Neural cell (in vitro differentiated cells): ENCODE measurements around the gene KLHL15. TPM values are rescaled to one million over a fixed set of nuclear protein-coding genes. Genes with fewer than 3 reads are reported as not detected.

Experiments used
- H2AFZ ChIP-seq: fragments of 200-600, 300-800 bp; sonication (generic), shearing (Covaris generic); 2 replicates; pipeline ENCODE4 v1.6.0; 2014; ENCODE audit warnings: low read depth, mild to moderate bottlenecking, antibody characterized with exemption, low read length, moderate library complexity
- H3F3A ChIP-seq: fragments of 200-600 bp; shearing (Covaris generic); 2 replicates; pipeline ENCODE4 v1.6.1; 2016; ENCODE audit warnings: mild to moderate bottlenecking, moderate library complexity, mixed read lengths, antibody characterized with exemption, low read length; ENCODE audit not compliant: insufficient read depth, poor library complexity, severe bottlenecking
- H3K27ac ChIP-seq: fragments of 200-600, 300-800 bp; sonication (generic), shearing (Covaris generic); 2 replicates; pipeline ENCODE4 v1.5.1; 2014; ENCODE audit warnings: mild to moderate bottlenecking, low read length, moderate library complexity
- H3K27me3 ChIP-seq: fragments of 300-800, 200-600 bp; sonication (generic), shearing (Covaris generic); 2 replicates; pipeline ENCODE4 v1.6.0; 2014; ENCODE audit warnings: mild to moderate bottlenecking, low read depth, low read length, moderate library complexity; ENCODE audit not compliant: insufficient read depth
- H3K36me3 ChIP-seq: fragments of 300-800, 200-600 bp; sonication (generic), shearing (Covaris generic); 2 replicates; pipeline ENCODE4 v1.5.1; 2014; ENCODE audit warnings: mild to moderate bottlenecking, antibody characterized with exemption, low read length, moderate library complexity; ENCODE audit not compliant: insufficient read depth
- H3K4me2 ChIP-seq: fragments of 300-800, 200-600 bp; sonication (generic), shearing (Covaris generic); 2 replicates; pipeline ENCODE4 v1.6.0; 2014; ENCODE audit warnings: mild to moderate bottlenecking, low read length
- H3K4me3 ChIP-seq: fragments of 300-800, 200-600 bp; sonication (generic), shearing (Covaris generic); 2 replicates; pipeline ENCODE4 v1.5.1; 2014; ENCODE audit warnings: mild to moderate bottlenecking, low read length, moderate library complexity
- H3K79me2 ChIP-seq: fragments of 200-600 bp; shearing (Covaris generic); replicated peaks from 2 replicates; pipeline ENCODE4 v1.6.0; 2014; ENCODE audit warnings: mild to moderate bottlenecking, low read length, moderate library complexity; ENCODE audit not compliant: insufficient read depth
- H3K9ac ChIP-seq: fragments of 300-800, 200-600 bp; sonication (generic), shearing (Covaris generic); 2 replicates; pipeline ENCODE4 v1.6.1; 2016; ENCODE audit warnings: mild to moderate bottlenecking, low read length, mixed read lengths
- H3K9me2 ChIP-seq: fragments of 200-600 bp; shearing (Covaris generic); 2 replicates; pipeline ENCODE4 v1.6.1; 2016; ENCODE audit warnings: mild to moderate bottlenecking, low read length, mixed read lengths; ENCODE audit not compliant: insufficient read depth
- H3K9me3 ChIP-seq: fragments of 200-600, 300-800 bp; sonication (generic), shearing (Covaris generic); 2 replicates; pipeline ENCODE4 v1.6.1; 2016; ENCODE audit warnings: mild to moderate bottlenecking, mixed run types, low read length, moderate library complexity, mixed read lengths
- H4K20me1 ChIP-seq: fragments of 200-600 bp; shearing (Covaris generic); 2 replicates; pipeline ENCODE4 v1.6.1; 2016; ENCODE audit warnings: mild to moderate bottlenecking, mixed run types; ENCODE audit not compliant: insufficient read depth
- EP300 ChIP-seq: fragments of 450-650 bp; conservative IDR thresholded peaks from 2 replicates; pipeline ENCODE4 v1.6.1; 2014; ENCODE audit warnings: antibody characterized with exemption, mild to moderate bottlenecking, moderate library complexity; ENCODE audit not compliant: poor library complexity, severe bottlenecking
- EZH2 ChIP-seq: fragments of 200-600, 300-800 bp; shearing (Covaris generic), sonication (generic); IDR thresholded peaks from 2 replicates; pipeline ENCODE4 v1.6.1; 2014; ENCODE audit warnings: antibody characterized with exemption, low read length, borderline replicate concordance, mild to moderate bottlenecking; ENCODE audit not compliant: insufficient read depth, poor library complexity, severe bottlenecking
- MXI1 ChIP-seq: fragments of 450-650 bp; conservative IDR thresholded peaks from 2 replicates; pipeline ENCODE4 v1.6.1; 2014; ENCODE audit warnings: antibody characterized with exemption, mild to moderate bottlenecking; ENCODE audit not compliant: poor library complexity, severe bottlenecking
- POLR2AphosphoS5 ChIP-seq: IDR thresholded peaks from 2 replicates; pipeline ENCODE4 v1.6.1; 2012
- REST ChIP-seq: IDR thresholded peaks from 2 replicates; pipeline ENCODE4 v1.6.1; 2012; ENCODE audit warnings: borderline replicate concordance
- SMC3 ChIP-seq: fragments of 450-650 bp; conservative IDR thresholded peaks from 2 replicates; pipeline ENCODE4 v1.6.1; 2014; ENCODE audit warnings: antibody characterized with exemption, mild to moderate bottlenecking, moderate library complexity; ENCODE audit not compliant: poor library complexity
- TAF1 ChIP-seq: IDR thresholded peaks from 2 replicates; pipeline ENCODE4 v1.6.1; 2012; ENCODE audit warnings: low read depth
- polyA plus RNA-seq: library from polyadenylated mRNA; depleted of rRNA; stranded (reverse); fragments of >200 nt; gene quantifications from 2 replicates; pipeline ENCODE4 v1.2.3, GENCODE V29; 2014
- TF ChIP-seq, protein P1 (sequence below): fragments of 450-650 bp; IDR thresholded peaks from 2 replicates; pipeline ENCODE4 v1.5.1; 2014; ENCODE audit warnings: antibody characterized with exemption, mild to moderate bottlenecking, moderate library complexity; ENCODE audit not compliant: poor library complexity, severe bottlenecking

KLHL15 gene
- polyA plus RNA-seq, 1 donor from 2014 or later = 12.9 TPM

DNA sequence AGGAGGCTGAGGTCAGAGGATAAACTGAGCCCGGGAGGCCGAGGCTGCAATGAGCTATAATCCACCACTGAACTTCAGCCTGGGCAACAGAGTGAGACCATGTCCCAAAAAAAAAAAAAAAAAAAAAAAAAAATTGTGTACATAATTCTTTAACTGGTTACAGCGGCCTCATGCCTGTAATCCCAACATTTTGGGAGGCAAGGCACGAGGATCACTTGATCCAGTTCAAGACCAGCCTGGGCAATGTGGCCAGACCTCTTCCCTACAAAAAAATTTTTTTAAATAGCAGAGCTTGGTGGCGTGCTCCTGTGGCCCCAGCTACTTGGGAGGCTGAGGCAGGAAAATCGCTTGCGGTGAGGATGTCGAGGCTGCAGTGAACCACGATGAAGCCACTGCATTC, 9.3 kb downstream of the KLHL15 start:
- Histone ChIP-seq H3K4me2 (no peak overlapping the region), H4K20me1 (no peaks in the 10 kb centered on the region), H3K36me3 (no peaks in the 10 kb centered on the region), H2AFZ (no peak overlapping the region), H3K9me3 (no peaks in the 10 kb centered on the region), H3K4me3 (no peak overlapping the region), H3K27me3 (no peaks in the 10 kb centered on the region), H3K9ac (no peak overlapping the region), H3K9me2 (no peaks in the 10 kb centered on the region), H3K79me2 (peaks cover 3% of the 10 kb centered on the region), H3F3A (no peaks in the 10 kb centered on the region), H3K27ac (no peak overlapping the region)
- TF ChIP-seq POLR2AphosphoS5 (no peak), EP300 (no peak), EZH2 (no peak), TAF1 (no peak), SMC3 (no peak), REST (no peak), MXI1 (no peak)
- TF ChIP-seq, protein P1, sequence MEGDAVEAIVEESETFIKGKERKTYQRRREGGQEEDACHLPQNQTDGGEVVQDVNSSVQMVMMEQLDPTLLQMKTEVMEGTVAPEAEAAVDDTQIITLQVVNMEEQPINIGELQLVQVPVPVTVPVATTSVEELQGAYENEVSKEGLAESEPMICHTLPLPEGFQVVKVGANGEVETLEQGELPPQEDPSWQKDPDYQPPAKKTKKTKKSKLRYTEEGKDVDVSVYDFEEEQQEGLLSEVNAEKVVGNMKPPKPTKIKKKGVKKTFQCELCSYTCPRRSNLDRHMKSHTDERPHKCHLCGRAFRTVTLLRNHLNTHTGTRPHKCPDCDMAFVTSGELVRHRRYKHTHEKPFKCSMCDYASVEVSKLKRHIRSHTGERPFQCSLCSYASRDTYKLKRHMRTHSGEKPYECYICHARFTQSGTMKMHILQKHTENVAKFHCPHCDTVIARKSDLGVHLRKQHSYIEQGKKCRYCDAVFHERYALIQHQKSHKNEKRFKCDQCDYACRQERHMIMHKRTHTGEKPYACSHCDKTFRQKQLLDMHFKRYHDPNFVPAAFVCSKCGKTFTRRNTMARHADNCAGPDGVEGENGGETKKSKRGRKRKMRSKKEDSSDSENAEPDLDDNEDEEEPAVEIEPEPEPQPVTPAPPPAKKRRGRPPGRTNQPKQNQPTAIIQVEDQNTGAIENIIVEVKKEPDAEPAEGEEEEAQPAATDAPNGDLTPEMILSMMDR = no peak

DNA sequence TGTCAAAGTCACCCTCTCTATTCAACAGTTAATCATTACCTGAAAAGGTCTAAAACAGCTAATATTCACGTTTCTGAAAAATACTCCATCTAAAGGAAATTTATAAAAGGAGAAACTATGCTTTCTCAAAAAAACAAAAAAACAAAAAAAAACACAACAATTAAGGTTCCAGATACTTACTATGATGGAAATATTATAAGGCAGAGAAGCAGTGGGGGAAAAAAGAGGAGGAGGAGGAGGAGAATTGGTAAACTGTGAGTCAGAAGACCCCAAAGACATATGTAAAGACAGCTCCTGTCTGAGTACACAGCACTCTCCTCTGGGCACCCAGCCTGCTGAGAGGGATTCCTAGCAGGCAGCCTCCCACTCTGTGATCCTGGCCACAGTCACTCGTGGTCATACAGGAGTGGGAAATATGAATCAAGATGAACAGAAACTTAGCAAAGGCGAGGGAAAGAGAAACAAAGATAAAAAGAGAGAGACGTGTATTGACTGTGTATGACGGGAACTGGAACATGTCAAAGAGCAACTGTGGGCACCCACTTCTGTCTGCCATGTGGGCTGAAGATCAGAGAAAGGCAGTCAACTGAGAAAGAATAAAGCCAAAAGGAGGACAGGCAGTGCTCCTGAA, 12.5 kb downstream of the KLHL15 start:
- TF ChIP-seq MXI1 (no peak), TAF1 (no peak), EP300 (no peak), SMC3 (no peak), EZH2 (no peak), POLR2AphosphoS5 (no peak)
- TF ChIP-seq, protein P1 = no peak
- no peak overlapping the region for H3K9ac ChIP-seq
- no peak overlapping the region for H3K27ac ChIP-seq
- no peaks in the 10 kb centered on the region for H3K27me3 ChIP-seq
- no peaks in the 10 kb centered on the region for H3K9me2 ChIP-seq
- H3F3A ChIP-seq = no peaks in the 10 kb centered on the region
- H3K9me3 ChIP-seq = no peaks in the 10 kb centered on the region
- H2AFZ ChIP-seq = no peak overlapping the region
- H3K4me3 ChIP-seq = no peak overlapping the region
- H3K36me3 ChIP-seq = no peaks in the 10 kb centered on the region
- H3K4me2 ChIP-seq = no peak overlapping the region
- no peaks in the 10 kb centered on the region for H3K79me2 ChIP-seq
- no peaks in the 10 kb centered on the region for H4K20me1 ChIP-seq
